Fibroblast of mammary gland (primary cell): ENCODE measurements around the gene SPECC1.
"Not testable (repeated sequence)": the region's sequence is repeated elsewhere in the genome, so short reads cannot be mapped to it uniquely, and the experiment has no call there.

ENCODE experiments used
- DNase-seq: peaks from one replicate; pipeline ENCODE4 v3.0.0-alpha.2; 2010; ENCODE audit warnings: low read depth
- H3K4me3 ChIP-seq: 2 replicates; pipeline ENCODE4 v1.5.1; 2011; ENCODE audit warnings: low read depth, mild to moderate bottlenecking, low read length, moderate library complexity; ENCODE audit not compliant: control insufficient read depth
- CTCF ChIP-seq: conservative IDR thresholded peaks from 2 replicates; pipeline ENCODE4 v1.5.1; 2011; ENCODE audit warnings: low read depth, low read length, inconsistent platforms; ENCODE audit not compliant: control insufficient read depth, insufficient read depth

The SPECC1 gene

GRCh38 chr17:20256144-20256543, 247.0 kb downstream of the SPECC1 start:
- TF ChIP-seq CTCF: no peak
- H3K4me3 ChIP-seq: no peak overlapping the region

DNA sequence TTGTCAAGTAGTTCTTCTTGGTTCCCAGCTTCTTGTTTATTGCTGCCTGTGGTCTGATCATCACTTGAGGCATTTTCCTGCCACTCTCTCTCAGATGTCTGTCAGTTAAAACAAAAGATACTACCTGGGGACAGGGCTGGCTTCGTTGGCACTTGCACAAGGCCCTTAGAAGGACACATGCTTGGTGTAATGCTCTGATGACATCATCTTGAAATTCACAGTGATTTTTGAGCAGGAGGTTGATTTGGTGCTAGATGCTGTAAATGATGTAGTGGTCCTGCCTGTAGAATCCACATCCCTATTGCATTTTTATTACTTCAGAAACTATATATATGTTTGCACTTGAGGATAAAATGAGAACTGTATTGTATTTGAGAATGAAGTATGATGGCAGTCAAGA, 247.8 kb downstream of the SPECC1 start:
- no peak for TF ChIP-seq CTCF
- DNase-seq: no peak
- H3K4me3 ChIP-seq: no peak overlapping the region

More at GRCh38 chr17:20256144-20256543, 247.0 kb downstream of the SPECC1 start:
- DNase-seq: no peak

- no peak for TF ChIP-seq CTCF
- DNase-seq: no peak
- H3K4me3 ChIP-seq: no peak overlapping the region
These were observed 248.6 kb downstream of the SPECC1 start for GRCh38 chr17:20257798-20258197.

DNA sequence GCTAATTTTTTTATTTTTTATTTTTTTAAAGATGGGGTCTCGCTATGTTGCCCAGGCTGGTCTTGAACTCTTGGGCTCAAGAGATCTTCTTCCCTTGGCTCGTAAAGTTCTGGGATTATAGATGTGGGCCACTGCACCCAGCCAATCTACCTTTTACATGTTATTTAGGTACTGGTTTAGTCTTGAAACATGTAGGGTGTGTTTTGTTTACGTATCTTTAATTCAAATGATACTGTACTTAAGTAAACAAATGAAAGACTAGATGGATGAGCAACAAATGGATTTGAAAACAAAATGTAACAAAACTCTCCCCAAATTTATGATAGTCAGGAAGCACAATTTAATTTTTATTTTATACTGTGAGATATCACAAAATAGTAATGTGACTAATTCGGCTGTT, 250.5 kb downstream of the SPECC1 start:
- DNase-seq: no peak
- TF ChIP-seq CTCF: no peak
- H3K4me3 ChIP-seq: no peak overlapping the region

GRCh38 chr17:20260268-20260667, 251.1 kb downstream of the SPECC1 start:
- DNase-seq: no peak
- no peak for TF ChIP-seq CTCF
- no peak overlapping the region for H3K4me3 ChIP-seq

GRCh38 chr17:20262226-20263114, 253.3 kb downstream of the SPECC1 start:
- no peak overlapping the region for H3K4me3 ChIP-seq
- no peak for DNase-seq
- no peak for TF ChIP-seq CTCF

- not testable (repeated sequence) for DNase-seq, H3K4me3 ChIP-seq
These were observed 253.9 kb downstream of the SPECC1 start for GRCh38 chr17:20263115-20263433.
